Skeletal muscle tissue (tissue), 5 donors: ENCODE data around the gene MDGA2. TPM values are rescaled to one million over a fixed set of nuclear protein-coding genes. Genes with fewer than 3 reads are reported as not detected.

Experiments used
- H3K27ac ChIP-seq: one replicate; pipeline ENCODE4 v1.7.0; 2013; ENCODE audit warnings: mild to moderate bottlenecking, low read depth, low read length, inconsistent platforms
- H3K27me3 ChIP-seq, 3 donors: one replicate each; pipeline ENCODE4 v1.7.0; 2013; ENCODE audit warnings: low read length in 3 of 3; ENCODE audit not compliant: control insufficient read depth in 3 of 3, insufficient read depth in 3 of 3
- H3K36me3 ChIP-seq, 3 donors: one replicate each; pipeline ENCODE4 v1.7.0; 2013; ENCODE audit warnings: low read length in 3 of 3; ENCODE audit not compliant: control insufficient read depth in 3 of 3, insufficient read depth in 3 of 3
- H3K4me1 ChIP-seq, 3 donors: one replicate each; pipeline ENCODE4 v1.7.0; 2013; ENCODE audit warnings: low read length in 3 of 3, mild to moderate bottlenecking in 3 of 3; ENCODE audit not compliant: control insufficient read depth in 3 of 3, insufficient read depth in 3 of 3
- H3K4me3 ChIP-seq, 3 donors: one replicate each; pipeline ENCODE4 v1.7.0; 2013; ENCODE audit warnings: low read length in 3 of 3
- H3K9ac ChIP-seq, 3 donors: one replicate each; pipeline ENCODE4 v1.7.0; 2013; ENCODE audit warnings: low read length in 3 of 3, mild to moderate bottlenecking in 3 of 3, moderate library complexity in 2 of 3, low read depth in 1 of 3
- H3K9me3 ChIP-seq, 3 donors: one replicate each; pipeline ENCODE4 v1.7.0; 2013; ENCODE audit warnings: low read length in 3 of 3; ENCODE audit not compliant: control insufficient read depth in 3 of 3
- small RNA-seq: library from RNA; depleted of rRNA; stranded (forward); fragments of <200 nt; gene quantifications from one replicate; pipeline ENCODE3, GENCODE V24; 2014
- total RNA-seq: library from RNA; depleted of rRNA; stranded (reverse); fragments of >200 nt; gene quantifications from one replicate; pipeline ENCODE4 v1.2.3, GENCODE V29; 2014
- donor health status: Osteomylitis.

The MDGA2 gene
- total RNA-seq, 1 donor from 2014 or later = 2.1 TPM

DNA sequence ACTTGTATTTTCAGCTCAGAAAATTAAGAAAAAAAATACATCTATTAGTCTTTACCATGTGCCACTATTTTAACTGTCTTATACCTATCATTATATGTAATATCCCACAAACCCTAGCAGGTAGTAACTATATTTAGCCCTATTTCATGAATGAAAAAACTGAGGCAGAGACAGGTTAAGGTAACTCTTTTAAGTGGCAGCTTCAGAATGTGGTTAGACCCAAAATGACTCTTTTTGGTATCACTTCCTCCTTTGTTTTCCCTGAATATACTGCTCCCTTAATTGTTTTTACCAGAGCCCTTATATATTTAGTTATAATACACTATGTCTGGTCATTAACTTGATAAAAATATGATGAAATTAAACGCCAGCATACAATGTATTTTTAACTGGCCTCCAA, 788.3 kb downstream of the MDGA2 start:
- no peaks in the 10 kb centered on the region for H3K9me3 ChIP-seq
- no peak overlapping the region for H3K4me3 ChIP-seq
- no peak overlapping the region for H3K9ac ChIP-seq
- H3K27ac ChIP-seq = no peak overlapping the region
- no peaks in the 10 kb centered on the region for H3K27me3 ChIP-seq
- H3K4me1 ChIP-seq = no peaks in the 10 kb centered on the region
- H3K36me3 ChIP-seq = no peaks in the 10 kb centered on the region

DNA sequence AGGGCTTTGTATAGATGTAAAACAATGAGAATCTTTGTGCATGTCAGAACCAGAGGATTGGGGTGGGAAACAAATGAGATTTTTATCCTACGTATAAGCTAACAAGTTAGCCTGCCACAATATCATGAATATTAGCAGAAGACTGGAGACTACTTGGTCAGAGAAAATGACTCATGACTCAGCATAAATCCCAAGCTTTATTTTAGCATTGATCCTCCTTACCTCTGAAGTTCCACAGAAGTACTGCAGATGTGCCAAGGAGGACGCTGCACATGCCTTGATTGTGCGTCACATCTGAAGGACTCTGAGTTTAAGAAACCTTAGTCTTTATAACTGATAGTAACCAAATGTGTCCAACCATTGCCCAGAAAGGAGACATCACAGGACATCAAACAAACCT, 789.8 kb downstream of the MDGA2 start:
- Histone ChIP-seq H3K36me3 (no peaks in the 10 kb centered on the region), H3K9me3 (no peaks in the 10 kb centered on the region), H3K27ac (no peak overlapping the region), H3K9ac (no peak overlapping the region), H3K4me3 (no peak overlapping the region), H3K27me3 (no peaks in the 10 kb centered on the region), H3K4me1 (no peaks in the 10 kb centered on the region)

DNA sequence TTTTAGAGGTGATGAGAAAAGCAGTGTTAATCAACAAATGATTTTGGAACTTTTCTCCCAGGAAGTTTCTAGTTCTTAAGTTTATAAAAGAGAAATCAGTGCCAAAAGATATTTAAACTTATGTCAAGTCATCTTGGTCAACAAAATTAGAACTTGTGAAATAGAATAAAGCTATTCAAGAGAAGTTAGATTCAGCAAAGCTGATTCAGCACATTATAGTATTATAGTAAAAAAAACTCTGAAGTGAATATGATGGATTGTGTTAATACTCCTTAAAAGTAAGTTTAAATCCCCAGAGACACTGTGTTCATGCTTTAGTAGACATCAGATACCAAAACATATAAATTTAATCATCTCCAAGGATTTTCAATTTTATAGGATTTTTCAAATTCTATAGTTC, 813.7 kb downstream of the MDGA2 start:
- H3K9ac ChIP-seq = no peak overlapping the region
- H3K27ac ChIP-seq = no peak overlapping the region
- H3K36me3 ChIP-seq = no peaks in the 10 kb centered on the region
- no peak overlapping the region for H3K4me3 ChIP-seq
- no peaks in the 10 kb centered on the region for H3K4me1 ChIP-seq
- no peaks in the 10 kb centered on the region for H3K9me3 ChIP-seq
- no peaks in the 10 kb centered on the region for H3K27me3 ChIP-seq

- Histone ChIP-seq H3K4me3 (no peak overlapping the region), H3K27me3 (no peaks in the 10 kb centered on the region), H3K27ac (no peak overlapping the region), H3K4me1 (no peaks in the 10 kb centered on the region), H3K36me3 (no peaks in the 10 kb centered on the region), H3K9ac (no peak overlapping the region), H3K9me3 (no peaks in the 10 kb centered on the region)
Measured at GRCh38 chr14:46840944-46841720, 834.3 kb downstream of the MDGA2 start.

- Histone ChIP-seq H3K27me3 (no peaks in the 10 kb centered on the region), H3K36me3 (no peaks in the 10 kb centered on the region), H3K4me3 (no peak overlapping the region), H3K27ac (no peak overlapping the region), H3K9ac (no peak overlapping the region), H3K9me3 (peaks cover 0 to under 1% (median 0%) of the 10 kb centered on the region in 3 donors), H3K4me1 (no peaks in the 10 kb centered on the region)
Measured at GRCh38 chr14:46820291-46820690, 855.1 kb downstream of the MDGA2 start.

- Histone ChIP-seq H3K36me3 (no peaks in the 10 kb centered on the region), H3K9me3 (peaks cover 0 to 3% (median 0%) of the 10 kb centered on the region in 3 donors), H3K4me1 (no peaks in the 10 kb centered on the region), H3K27me3 (no peaks in the 10 kb centered on the region), H3K27ac (no peak overlapping the region), H3K9ac (no peak overlapping the region), H3K4me3 (no peak overlapping the region)
Measured at GRCh38 chr14:46819117-46819516, 856.3 kb downstream of the MDGA2 start.

DNA sequence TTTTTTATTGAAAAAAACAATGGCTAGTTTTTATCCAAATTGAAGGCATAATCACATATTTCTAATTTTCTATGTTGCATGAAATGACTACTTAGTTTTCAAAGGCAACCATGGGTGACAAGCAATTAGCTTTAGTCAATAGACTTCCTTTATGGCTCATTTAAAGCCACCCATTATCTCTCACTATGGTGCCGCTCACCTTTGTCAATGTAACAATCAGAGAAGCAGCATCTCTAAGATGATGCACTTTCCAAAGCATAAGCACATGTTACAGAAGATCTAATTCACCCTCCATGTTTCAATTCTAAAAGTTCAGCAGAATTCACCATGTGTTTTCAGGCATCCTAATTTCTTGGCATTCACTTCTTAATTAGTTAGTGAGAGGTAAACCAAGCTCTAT, 857.3 kb downstream of the MDGA2 start:
- Histone ChIP-seq H3K4me1 (no peaks in the 10 kb centered on the region), H3K9me3 (peaks cover 0 to 3% (median 0%) of the 10 kb centered on the region in 3 donors), H3K27ac (no peak overlapping the region), H3K36me3 (no peaks in the 10 kb centered on the region), H3K27me3 (no peaks in the 10 kb centered on the region), H3K4me3 (no peak overlapping the region), H3K9ac (no peak overlapping the region)

DNA sequence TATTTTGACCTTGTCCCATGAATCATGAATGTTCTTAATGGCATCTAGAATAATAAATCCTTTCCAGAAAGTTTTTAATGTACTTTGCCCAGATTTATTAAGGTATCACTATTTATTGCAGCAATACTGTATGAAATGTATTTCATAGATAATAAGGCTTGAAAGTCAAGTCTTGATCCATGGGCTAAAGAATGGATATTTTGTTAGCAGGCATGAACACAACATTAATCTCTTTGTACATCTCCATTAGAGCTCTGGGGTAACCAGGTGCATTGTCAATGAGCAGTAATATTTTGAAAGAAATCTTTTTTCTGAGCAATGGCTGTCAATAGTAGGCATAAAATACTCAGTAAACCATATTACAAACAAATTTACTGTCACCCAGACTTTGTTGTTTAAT, 882.3 kb downstream of the MDGA2 start:
- H3K27ac ChIP-seq = no peak overlapping the region
- H3K9me3 ChIP-seq = peaks cover 0 to 2% (median 0%) of the 10 kb centered on the region in 3 donors
- no peaks in the 10 kb centered on the region for H3K4me1 ChIP-seq
- H3K36me3 ChIP-seq = no peaks in the 10 kb centered on the region
- H3K9ac ChIP-seq = no peak overlapping the region
- no peak overlapping the region for H3K4me3 ChIP-seq
- H3K27me3 ChIP-seq = no peaks in the 10 kb centered on the region

Small RNAs within 50 kb of the gene (small RNA-seq; reads per million reads assigned to genes)
- gene RF00402 = not detected
